PC-3 (cell line): ENCODE results near the gene C19orf53. TPM values are rescaled to one million over a fixed set of nuclear protein-coding genes. Genes with fewer than 3 reads are reported as not detected.

Experiments
- ATAC-seq: fragments of 200-7000 bp; cut with Tn5 transposase; 2 replicates; pipeline ENCODE4 v1.9.1; 2020; ENCODE audit warnings: mild to moderate bottlenecking, moderate library complexity
- BruUV-seq: library from RNA; stranded (reverse); fragments of 400-500 nt; replicated peaks from 2 replicates; lab custom pipeline; 2021; lab: Mats Ljungman, UMichigan
- CTCF ChIA-PET: fragments of 300-600 bp; sonication (Branson Sonifier 250); formaldehyde crosslinking; loops from one replicate; lab custom pipeline; 2022; ENCODE audit warnings: antibody characterized with exemption; lab: Charles Lee
- POLR2A ChIA-PET: fragments of 300-600 bp; sonication (Branson Sonifier 250); formaldehyde crosslinking; loops from one replicate; lab custom pipeline; 2022; ENCODE audit warnings: antibody characterized with exemption; ENCODE audit not compliant: unreplicated experiment; lab: Charles Lee
- DNase-seq: peaks from one replicate; pipeline ENCODE4 v3.0.0-alpha.2; 2015
- H2AFZ ChIP-seq: fragments of 300-600 bp; sonication (generic); 2 replicates; pipeline ENCODE4 v1.6.0; 2016; ENCODE audit warnings: antibody characterized with exemption, low read length
- H3F3A ChIP-seq: fragments of 300-600 bp; sonication (generic); one replicate; pipeline ENCODE4 v1.6.0; 2017; ENCODE audit warnings: antibody characterized with exemption, low read length, control low read depth, mild to moderate bottlenecking; ENCODE audit not compliant: unreplicated experiment
- H3K27ac ChIP-seq: fragments of 300-600 bp; sonication (generic); 2 replicates; pipeline ENCODE4 v1.5.1; 2016; ENCODE audit warnings: mild to moderate bottlenecking, low read length
- H3K27me3 ChIP-seq: fragments of 300-600 bp; sonication (generic); 2 replicates; pipeline ENCODE4 v1.6.1; 2016; ENCODE audit warnings: low read length, mixed read lengths
- H3K36me3 ChIP-seq: fragments of 300-600 bp; sonication (generic); 2 replicates; pipeline ENCODE4 v1.6.1; 2016; ENCODE audit warnings: low read depth, mixed run types, low read length, mixed read lengths
- H3K4me1 ChIP-seq: fragments of 300-600 bp; sonication (generic); 2 replicates; pipeline ENCODE4 v1.5.1; 2016; ENCODE audit warnings: low read length; ENCODE audit not compliant: insufficient read depth
- H3K4me2 ChIP-seq: fragments of 300-600 bp; sonication (generic); 2 replicates; pipeline ENCODE4 v1.6.0; 2016; ENCODE audit warnings: low read length
- H3K4me3 ChIP-seq: fragments of 300-600 bp; sonication (generic); 2 replicates; pipeline ENCODE4 v1.5.1; 2016; ENCODE audit warnings: mild to moderate bottlenecking, low read length, mixed read lengths
- H3K79me2 ChIP-seq: fragments of 300-600 bp; sonication (generic); 2 replicates; pipeline ENCODE4 v1.6.1; 2017; ENCODE audit warnings: low read length, mixed read lengths
- H3K9ac ChIP-seq: fragments of 300-600 bp; sonication (generic); 2 replicates; pipeline ENCODE4 v1.6.0; 2016; ENCODE audit warnings: mild to moderate bottlenecking, low read length
- H3K9me2 ChIP-seq: fragments of 300-600 bp; sonication (generic); replicated peaks from 2 replicates; pipeline ENCODE4 v1.6.1; 2016; ENCODE audit warnings: mixed run types, low read length, mixed read lengths
- H3K9me3 ChIP-seq: fragments of 300-600 bp; sonication (generic); 2 replicates; pipeline ENCODE4 v1.6.1; 2016; ENCODE audit warnings: low read length, mixed read lengths
- H4K20me1 ChIP-seq: fragments of 300-600 bp; sonication (generic); 2 replicates; pipeline ENCODE4 v1.6.1; 2016; ENCODE audit warnings: low read length, mixed read lengths
- EZH2 ChIP-seq: fragments of 300-600 bp; sonication (generic); IDR thresholded peaks from one replicate; pipeline ENCODE4 v1.6.1; 2017; ENCODE audit warnings: antibody characterized with exemption, mild to moderate bottlenecking, low read length; ENCODE audit not compliant: unreplicated experiment
- EZH2phosphoT487 ChIP-seq: fragments of 300-600 bp; sonication (generic); IDR thresholded peaks from 2 replicates; pipeline ENCODE4 v1.6.1; 2018; ENCODE audit warnings: mild to moderate bottlenecking, antibody characterized with exemption, low read length, borderline replicate concordance
- intact Hi-C: fragments of 100-400 bp; cut with micrococcal nuclease; formaldehyde crosslinking; loops from 2 replicates; pipeline ENCODE4 v1.9.0; 2023
- total RNA-seq: library from RNA; depleted of rRNA; stranded (reverse); fragments of >200 nt; gene quantifications from 2 replicates; pipeline ENCODE4 v1.2.3, GENCODE V29; 2014
- TF ChIP-seq, protein P1 (sequence below): fragments of 300-600 bp; sonication (generic); conservative IDR thresholded peaks from 2 replicates; pipeline ENCODE4 v1.5.1; 2017; ENCODE audit warnings: antibody characterized with exemption, low read depth, mild to moderate bottlenecking, low read length

The C19orf53 gene
- total RNA-seq, 1 experiment from 2014 or later: 341 TPM

DNA sequence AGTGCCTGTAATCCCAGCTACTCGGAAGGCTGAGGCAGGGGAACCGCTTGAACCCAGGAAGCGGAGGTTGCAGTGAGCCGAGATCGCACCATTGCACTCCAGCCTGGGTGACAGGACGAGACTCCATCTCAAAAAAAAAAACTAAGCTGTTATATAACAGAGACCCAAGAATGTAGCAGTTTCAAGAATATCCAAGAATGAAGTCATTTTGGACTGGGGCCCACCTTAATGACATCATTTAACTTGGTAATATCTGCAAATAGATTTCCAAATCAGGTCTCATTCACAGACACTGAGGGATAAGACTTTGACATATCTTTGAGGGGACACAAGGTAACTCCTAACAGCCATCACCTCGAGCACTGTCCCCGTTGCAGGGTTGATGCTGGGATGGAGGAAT, 46.5 kb upstream of the C19orf53 start:
- Histone ChIP-seq H4K20me1 (no peaks in the 10 kb centered on the region), H3K4me2 (no peak overlapping the region), H3K79me2 (peaks cover 7% of the 10 kb centered on the region), H3K36me3 (no peaks in the 10 kb centered on the region), H3K9ac (no peak overlapping the region), H3K27ac (no peak overlapping the region), H3K9me2 (no peaks in the 10 kb centered on the region), H2AFZ (no peak overlapping the region), H3K9me3 (no peaks in the 10 kb centered on the region), H3F3A (peaks cover 7% of the 10 kb centered on the region), H3K4me1 (peaks cover 24% of the 10 kb centered on the region), H3K4me3 (no peak overlapping the region), H3K27me3 (no peaks in the 10 kb centered on the region)
- TF ChIP-seq, protein P1, sequence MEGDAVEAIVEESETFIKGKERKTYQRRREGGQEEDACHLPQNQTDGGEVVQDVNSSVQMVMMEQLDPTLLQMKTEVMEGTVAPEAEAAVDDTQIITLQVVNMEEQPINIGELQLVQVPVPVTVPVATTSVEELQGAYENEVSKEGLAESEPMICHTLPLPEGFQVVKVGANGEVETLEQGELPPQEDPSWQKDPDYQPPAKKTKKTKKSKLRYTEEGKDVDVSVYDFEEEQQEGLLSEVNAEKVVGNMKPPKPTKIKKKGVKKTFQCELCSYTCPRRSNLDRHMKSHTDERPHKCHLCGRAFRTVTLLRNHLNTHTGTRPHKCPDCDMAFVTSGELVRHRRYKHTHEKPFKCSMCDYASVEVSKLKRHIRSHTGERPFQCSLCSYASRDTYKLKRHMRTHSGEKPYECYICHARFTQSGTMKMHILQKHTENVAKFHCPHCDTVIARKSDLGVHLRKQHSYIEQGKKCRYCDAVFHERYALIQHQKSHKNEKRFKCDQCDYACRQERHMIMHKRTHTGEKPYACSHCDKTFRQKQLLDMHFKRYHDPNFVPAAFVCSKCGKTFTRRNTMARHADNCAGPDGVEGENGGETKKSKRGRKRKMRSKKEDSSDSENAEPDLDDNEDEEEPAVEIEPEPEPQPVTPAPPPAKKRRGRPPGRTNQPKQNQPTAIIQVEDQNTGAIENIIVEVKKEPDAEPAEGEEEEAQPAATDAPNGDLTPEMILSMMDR: no peak
- no peak for TF ChIP-seq EZH2
- no peak for TF ChIP-seq EZH2phosphoT487
- intact Hi-C loops: no loop called here
- DNase-seq (no peak), ATAC-seq (no peak)
- no TSS peak for BruUV-seq
- CTCF ChIA-PET: no interaction called here
- POLR2A ChIA-PET: interaction anchor here (0.6 kb wide), 2 partner anchors 11 to 43 kb away, joined by 3 to 4 read pairs; no protein-coding TSS in a partner anchor

DNA sequence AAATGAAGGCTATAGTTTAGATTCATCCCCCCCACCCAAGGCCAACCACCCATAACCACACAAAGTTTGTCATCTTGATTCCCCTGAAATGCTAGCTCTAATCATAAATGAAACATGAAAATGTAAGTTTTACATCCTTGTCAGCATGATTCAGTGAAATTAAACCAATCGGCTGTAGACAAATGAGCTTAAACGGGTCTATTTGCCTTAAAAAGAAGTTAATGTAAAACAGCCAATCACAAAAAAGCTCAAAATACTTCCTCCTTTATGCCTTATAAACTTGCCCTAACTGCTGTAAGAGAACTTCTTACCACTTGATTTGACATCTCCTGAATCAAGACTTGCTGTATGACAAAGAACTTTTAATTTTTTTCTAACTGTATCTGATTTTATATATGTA, 44.4 kb upstream of the C19orf53 start:
- H3K9me3 ChIP-seq: no peaks in the 10 kb centered on the region
- TF ChIP-seq EZH2: no peak
- TF ChIP-seq, protein P1: no peak
- no peak for TF ChIP-seq EZH2phosphoT487
- no TSS peak for BruUV-seq
- H3K4me3 ChIP-seq: no peak overlapping the region
- H3K79me2 ChIP-seq: peaks cover 7% of the 10 kb centered on the region
- H3K27me3 ChIP-seq: no peaks in the 10 kb centered on the region
- no peaks in the 10 kb centered on the region for H3K36me3 ChIP-seq
- intact Hi-C loops: no loop called here
- no peaks in the 10 kb centered on the region for H4K20me1 ChIP-seq
- H3K4me1 ChIP-seq: peaks cover 24% of the 10 kb centered on the region
- H3K27ac ChIP-seq: peak overlapping the region; percentile 96
- H3K9me2 ChIP-seq: no peaks in the 10 kb centered on the region
- H3K4me2 ChIP-seq: peak overlapping the region; percentile 1; the same call in 1 of the 2 replicates
- ATAC-seq (no peak), DNase-seq (peak; percentile 36)
- H2AFZ ChIP-seq: no peak overlapping the region
- H3K9ac ChIP-seq: no peak overlapping the region
- CTCF ChIA-PET: interaction anchor here (0.6 kb wide), 1 partner anchor 8 kb away, joined by 5 read pairs; no protein-coding TSS in a partner anchor
- H3F3A ChIP-seq: peaks cover 7% of the 10 kb centered on the region
- POLR2A ChIA-PET: interaction anchor here (0.6 kb wide), 1 partner anchor 60 kb away, joined by 6 read pairs; no protein-coding TSS in a partner anchor

DNA sequence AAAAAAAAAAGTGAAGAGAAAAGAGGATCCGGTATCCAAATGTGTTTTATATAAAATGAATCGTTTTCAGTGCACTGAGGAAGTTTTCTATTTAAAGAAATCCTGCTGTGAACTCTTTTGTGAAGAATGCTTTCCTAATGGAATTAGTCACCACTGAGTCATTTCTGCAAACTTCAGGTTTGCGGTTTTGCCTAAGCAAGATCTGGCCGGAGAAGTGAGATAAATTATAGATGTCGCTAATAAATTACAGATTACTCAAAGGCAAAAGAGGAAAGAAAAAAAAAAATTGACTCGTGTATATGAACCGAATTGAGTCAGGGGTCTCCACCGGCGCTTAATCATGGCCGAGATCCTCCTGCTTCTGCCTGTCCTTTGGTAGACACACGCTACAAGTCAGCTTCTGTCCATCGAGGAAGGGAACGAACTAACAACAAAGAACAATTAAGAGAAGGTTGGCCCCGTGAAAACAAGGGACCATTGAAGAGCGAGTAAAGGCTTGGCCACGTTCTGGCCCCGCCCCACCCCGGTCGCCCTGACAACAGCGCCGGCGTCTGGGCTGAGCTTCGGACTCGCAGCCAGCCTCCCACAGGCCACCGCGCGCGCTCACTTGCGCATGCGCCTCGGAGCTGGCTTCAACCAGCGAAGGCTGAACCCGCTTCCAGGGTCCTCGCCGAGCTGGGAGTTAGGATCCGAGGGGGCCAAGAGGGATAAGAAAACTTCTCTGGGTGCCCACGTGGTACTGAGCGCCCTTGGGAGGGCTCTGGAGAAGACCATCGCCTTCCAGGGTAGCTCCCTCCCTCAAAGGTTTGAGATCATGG, 42.9 kb upstream of the C19orf53 start:
- intact Hi-C loops: no loop called here
- TF ChIP-seq EZH2 (no peak), EZH2phosphoT487 (no peak)
- TF ChIP-seq, protein P1: no peak
- Histone ChIP-seq H3K27ac (peak overlapping the region; percentile 96), H3K27me3 (no peaks in the 10 kb centered on the region), H3K9me3 (no peaks in the 10 kb centered on the region), H3K4me3 (peak overlapping the region; percentile 74), H3K9ac (peak overlapping the region; percentile 85), H3K4me1 (peaks cover 24% of the 10 kb centered on the region), H3K36me3 (no peaks in the 10 kb centered on the region), H3K9me2 (no peaks in the 10 kb centered on the region), H3K79me2 (peaks cover 7% of the 10 kb centered on the region), H2AFZ (peak overlapping the region; percentile 84), H4K20me1 (no peaks in the 10 kb centered on the region), H3K4me2 (peak overlapping the region; percentile 96), H3F3A (peaks cover 7% of the 10 kb centered on the region)
- BruUV-seq: TSS peak; percentile 97
- ChIA-PET CTCF (interaction anchor here (0.6 kb wide), 1 partner anchor 14 kb away, joined by 3 read pairs; no protein-coding TSS in a partner anchor), POLR2A (interaction anchor here (0.9 to 1.5 kb wide), 2 partner anchors 17 to 116 kb away, joined by 6 to 7 read pairs; a partner anchor contains a TSS)
- DNase-seq: peak; percentile 99
- peak; percentile 98 for ATAC-seq
